ENCODE data around the gene CPNE1. TPM values are rescaled to one million over a fixed set of nuclear protein-coding genes. Genes with fewer than 3 reads are reported as not detected.

Gene CPNE1
- total RNA-seq, 1 donor from 2014 or later: 22.5 TPM

DNA sequence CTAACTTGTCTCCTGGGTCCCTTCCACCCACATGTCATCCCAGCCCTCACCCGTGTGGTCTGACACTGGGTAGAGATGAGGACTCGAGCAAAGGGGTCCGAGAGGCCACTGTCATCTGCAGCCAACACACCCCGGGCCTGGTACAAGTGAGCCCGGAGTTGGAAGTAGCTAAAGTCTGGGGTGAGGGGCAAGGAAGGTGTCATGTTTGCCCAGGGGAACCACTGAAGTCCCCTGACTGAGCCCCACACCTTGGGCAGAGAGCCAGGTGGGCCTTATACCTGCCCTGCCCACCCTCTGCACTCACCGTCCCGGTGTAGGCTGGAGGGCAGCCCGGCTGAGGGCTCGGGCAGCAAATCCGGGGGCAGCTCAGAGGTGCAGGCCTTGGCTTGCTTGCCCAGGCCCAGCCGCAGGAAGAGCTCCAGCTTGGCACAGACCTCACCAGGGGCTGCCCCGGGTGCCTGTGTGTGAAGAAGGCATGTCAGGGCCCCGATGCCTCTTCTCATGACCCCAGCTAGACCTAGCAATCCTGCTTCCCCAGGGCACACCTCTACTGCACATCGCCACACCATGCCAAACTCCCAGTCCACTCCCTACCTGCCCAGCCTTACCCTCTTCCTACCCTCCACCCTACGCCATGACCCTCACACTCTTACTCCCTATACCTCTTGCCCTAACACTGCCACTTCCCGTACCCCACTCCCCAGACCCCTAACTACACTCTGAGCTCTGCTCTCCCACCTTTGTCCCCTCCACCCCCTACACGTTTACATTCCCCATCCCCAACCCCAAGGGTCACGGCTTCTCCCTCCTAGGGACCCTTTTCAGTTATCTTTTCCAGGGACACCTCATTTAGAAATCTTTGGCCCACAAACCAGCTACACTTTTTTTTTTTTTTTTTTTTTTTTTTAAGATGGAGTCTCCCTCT is 80.8 kb downstream of the CPNE1 start:
- TF ChIP-seq CTCF (conservative IDR thresholded peaks at IDR 0.05; ENCODE audit: low read depth, low read length): no peak
- DNase-seq (ENCODE audit: low read depth): no peak

GRCh38 chr20:35582741-35583404 is 81.8 kb downstream of the CPNE1 start:
- no peak for TF ChIP-seq CTCF (conservative IDR thresholded peaks at IDR 0.05; ENCODE audit: low read depth, low read length)
- H3K4me3 ChIP-seq (ENCODE audit: low read depth, low read length): no peak overlapping the region
- no peak for DNase-seq (ENCODE audit: low read depth)

More for the DNA sequence above, 80.8 kb downstream of the CPNE1 start:
- no peak overlapping the region for H3K4me3 ChIP-seq (ENCODE audit: low read depth, low read length)

DNA sequence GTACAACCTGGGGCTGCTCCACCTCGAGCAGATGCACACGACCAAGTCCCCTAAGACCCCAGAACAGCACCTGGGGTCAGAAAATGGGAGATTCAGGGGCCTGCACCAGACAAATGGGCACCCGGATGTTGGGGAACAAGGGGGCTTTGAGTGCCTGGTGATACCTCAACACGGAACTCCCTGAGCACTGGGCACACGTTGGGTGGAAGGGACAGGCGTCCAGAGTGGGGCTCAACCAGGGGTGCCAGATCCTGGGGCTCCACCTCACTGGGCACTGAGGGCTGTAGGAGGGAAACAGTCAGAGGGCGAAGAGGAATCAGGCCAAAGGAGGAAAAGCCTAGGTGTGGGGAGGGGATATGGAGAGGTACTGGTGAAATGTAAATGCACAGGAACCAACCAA is 82.6 kb downstream of the CPNE1 start:
- no peak for TF ChIP-seq CTCF (conservative IDR thresholded peaks at IDR 0.05; ENCODE audit: low read depth, low read length)
- no peak for DNase-seq (ENCODE audit: low read depth)

GRCh38 chr20:35579196-35579595 is 85.5 kb downstream of the CPNE1 start:
- no peak for TF ChIP-seq CTCF (conservative IDR thresholded peaks at IDR 0.05; ENCODE audit: low read depth, low read length)
- DNase-seq (ENCODE audit: low read depth): no peak
- H3K4me3 ChIP-seq (ENCODE audit: low read depth, low read length): no peak overlapping the region

More for the DNA sequence above, 82.6 kb downstream of the CPNE1 start:
- H3K4me3 ChIP-seq (ENCODE audit: low read depth, low read length): no peak overlapping the region

DNA sequence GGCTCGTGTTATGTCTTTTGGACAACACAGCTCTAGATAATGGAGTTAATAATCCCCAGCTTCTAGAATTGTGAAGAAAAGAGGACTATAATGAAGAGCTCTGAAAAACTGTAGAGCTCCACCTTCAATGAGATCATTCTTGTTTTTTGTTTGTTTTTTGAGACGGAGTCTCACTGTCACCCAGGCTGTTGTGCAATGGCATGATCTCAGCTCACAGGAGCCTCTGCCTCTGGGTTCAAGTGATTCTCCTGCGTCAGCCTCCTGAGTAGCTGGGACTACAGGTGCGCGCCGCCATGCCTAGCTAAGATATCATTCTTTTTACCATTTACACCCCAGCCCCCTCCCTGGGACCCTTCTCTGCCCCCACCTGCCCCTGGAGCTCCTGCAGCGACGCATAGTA is 86.2 kb downstream of the CPNE1 start:
- no peak for DNase-seq (ENCODE audit: low read depth)
- H3K4me3 ChIP-seq (ENCODE audit: low read depth, low read length): no peak overlapping the region
- no peak for TF ChIP-seq CTCF (conservative IDR thresholded peaks at IDR 0.05; ENCODE audit: low read depth, low read length)

GRCh38 chr20:35576816-35577215 is 87.9 kb downstream of the CPNE1 start:
- H3K4me3 ChIP-seq (ENCODE audit: low read depth, low read length): no peak overlapping the region
- no peak for TF ChIP-seq CTCF (conservative IDR thresholded peaks at IDR 0.05; ENCODE audit: low read depth, low read length)
- no peak for DNase-seq (ENCODE audit: low read depth)

Other genes with a start within 250 kb of the CPNE1 start
- 4.9 and 10.0 TPM in 2 replicates for gene GDF5, start 226.7 kb downstream of the CPNE1 start, total RNA-seq
- gene CEP250, start 209.3 kb downstream of the CPNE1 start, total RNA-seq: 31.1 and 91.7 TPM in 2 replicates
- gene C20orf173, start 135.2 kb downstream of the CPNE1 start, total RNA-seq: not detected in 2 replicates
- gene ERGIC3, start 122.8 kb downstream of the CPNE1 start, total RNA-seq: 179 and 203 TPM in 2 replicates
- 3.5 and 15.9 TPM in 2 replicates for gene SPAG4, start 49.1 kb downstream of the CPNE1 start, total RNA-seq
- 46.3 and 47.3 TPM in 2 replicates for gene RBM12, start within 50 bp of the CPNE1 start, total RNA-seq
- gene NFS1, start 34.5 kb upstream of the CPNE1 start, total RNA-seq: 10.3 and 39.9 TPM in 2 replicates
- 523 and 938 TPM in 2 replicates for gene ROMO1, start 34.5 kb upstream of the CPNE1 start, total RNA-seq
- 117 and 148 TPM in 2 replicates for gene RBM39, start 77.4 kb upstream of the CPNE1 start, total RNA-seq
- 19.0 and 28.4 TPM in 2 replicates for gene PHF20, start 107.1 kb upstream of the CPNE1 start, total RNA-seq